ENCODE results near the gene KIF21B.

The KIF21B gene, protein sequence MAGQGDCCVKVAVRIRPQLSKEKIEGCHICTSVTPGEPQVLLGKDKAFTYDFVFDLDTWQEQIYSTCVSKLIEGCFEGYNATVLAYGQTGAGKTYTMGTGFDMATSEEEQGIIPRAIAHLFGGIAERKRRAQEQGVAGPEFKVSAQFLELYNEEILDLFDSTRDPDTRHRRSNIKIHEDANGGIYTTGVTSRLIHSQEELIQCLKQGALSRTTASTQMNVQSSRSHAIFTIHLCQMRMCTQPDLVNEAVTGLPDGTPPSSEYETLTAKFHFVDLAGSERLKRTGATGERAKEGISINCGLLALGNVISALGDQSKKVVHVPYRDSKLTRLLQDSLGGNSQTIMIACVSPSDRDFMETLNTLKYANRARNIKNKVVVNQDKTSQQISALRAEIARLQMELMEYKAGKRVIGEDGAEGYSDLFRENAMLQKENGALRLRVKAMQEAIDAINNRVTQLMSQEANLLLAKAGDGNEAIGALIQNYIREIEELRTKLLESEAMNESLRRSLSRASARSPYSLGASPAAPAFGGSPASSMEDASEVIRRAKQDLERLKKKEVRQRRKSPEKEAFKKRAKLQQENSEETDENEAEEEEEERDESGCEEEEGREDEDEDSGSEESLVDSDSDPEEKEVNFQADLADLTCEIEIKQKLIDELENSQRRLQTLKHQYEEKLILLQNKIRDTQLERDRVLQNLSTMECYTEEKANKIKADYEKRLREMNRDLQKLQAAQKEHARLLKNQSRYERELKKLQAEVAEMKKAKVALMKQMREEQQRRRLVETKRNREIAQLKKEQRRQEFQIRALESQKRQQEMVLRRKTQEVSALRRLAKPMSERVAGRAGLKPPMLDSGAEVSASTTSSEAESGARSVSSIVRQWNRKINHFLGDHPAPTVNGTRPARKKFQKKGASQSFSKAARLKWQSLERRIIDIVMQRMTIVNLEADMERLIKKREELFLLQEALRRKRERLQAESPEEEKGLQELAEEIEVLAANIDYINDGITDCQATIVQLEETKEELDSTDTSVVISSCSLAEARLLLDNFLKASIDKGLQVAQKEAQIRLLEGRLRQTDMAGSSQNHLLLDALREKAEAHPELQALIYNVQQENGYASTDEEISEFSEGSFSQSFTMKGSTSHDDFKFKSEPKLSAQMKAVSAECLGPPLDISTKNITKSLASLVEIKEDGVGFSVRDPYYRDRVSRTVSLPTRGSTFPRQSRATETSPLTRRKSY (N-terminal part only)
- long read RNA-seq, partial matches to known transcripts = 1 of 37 reads
- long read RNA-seq, other reads (novel, unspliced or antisense) = 36 of 37 reads

DNA sequence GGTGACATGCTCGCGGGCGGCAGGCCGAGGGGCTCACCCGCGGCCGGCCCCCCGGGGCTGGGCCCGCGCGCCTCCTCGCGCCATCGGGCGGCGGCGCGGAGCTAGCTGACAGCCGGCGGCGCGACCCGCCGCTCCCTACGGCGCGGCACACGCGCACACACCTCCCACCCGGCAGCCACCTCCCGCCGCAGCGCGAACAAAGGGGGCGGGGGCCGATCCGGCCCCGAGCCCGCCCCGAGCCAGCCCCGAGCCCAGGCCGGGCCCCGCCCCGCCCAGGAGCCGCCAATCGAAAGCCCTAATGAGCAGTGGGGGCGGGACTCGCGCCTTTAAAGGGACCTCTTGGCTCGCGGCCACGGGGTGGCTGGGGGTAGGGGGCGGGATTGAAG lies at the start of gene KIF21B:
TSS of gene KIF21B (minus strand) at position 198 of the 386 bp plus-strand sequence. CDS start 331 bp downstream, outside the sequence.
- Histone ChIP-seq H3K4me3 (replicated peaks; ENCODE audit: insufficient read depth, low read length) (peak within 1 kb of the TSS; percentile 78), H3K27ac (replicated peaks) (peak within 1 kb of the TSS; percentile 64), H3K27me3 (ENCODE audit: insufficient read depth, poor library complexity, severe bottlenecking) (no peaks in the 10 kb centered on the region)
- peak in 1 of 2 experiments; percentile 81 for DNase-seq (ENCODE audit: low read depth in 1 of 2, low spot score in 1 of 2)
- no peak for TF ChIP-seq SPI1 (IDR thresholded peaks at IDR 0.05; ENCODE audit: borderline replicate concordance, low read depth)
- TF ChIP-seq GABPA (IDR thresholded peaks at IDR 0.05; ENCODE audit: low read depth) = no peak
- TF ChIP-seq, protein P1, sequence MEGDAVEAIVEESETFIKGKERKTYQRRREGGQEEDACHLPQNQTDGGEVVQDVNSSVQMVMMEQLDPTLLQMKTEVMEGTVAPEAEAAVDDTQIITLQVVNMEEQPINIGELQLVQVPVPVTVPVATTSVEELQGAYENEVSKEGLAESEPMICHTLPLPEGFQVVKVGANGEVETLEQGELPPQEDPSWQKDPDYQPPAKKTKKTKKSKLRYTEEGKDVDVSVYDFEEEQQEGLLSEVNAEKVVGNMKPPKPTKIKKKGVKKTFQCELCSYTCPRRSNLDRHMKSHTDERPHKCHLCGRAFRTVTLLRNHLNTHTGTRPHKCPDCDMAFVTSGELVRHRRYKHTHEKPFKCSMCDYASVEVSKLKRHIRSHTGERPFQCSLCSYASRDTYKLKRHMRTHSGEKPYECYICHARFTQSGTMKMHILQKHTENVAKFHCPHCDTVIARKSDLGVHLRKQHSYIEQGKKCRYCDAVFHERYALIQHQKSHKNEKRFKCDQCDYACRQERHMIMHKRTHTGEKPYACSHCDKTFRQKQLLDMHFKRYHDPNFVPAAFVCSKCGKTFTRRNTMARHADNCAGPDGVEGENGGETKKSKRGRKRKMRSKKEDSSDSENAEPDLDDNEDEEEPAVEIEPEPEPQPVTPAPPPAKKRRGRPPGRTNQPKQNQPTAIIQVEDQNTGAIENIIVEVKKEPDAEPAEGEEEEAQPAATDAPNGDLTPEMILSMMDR (IDR thresholded peaks at IDR 0.05; ENCODE audit: insufficient read depth, low read length) = no peak
- no peak for TF ChIP-seq POLR2AphosphoS5 (IDR thresholded peaks at IDR 0.05; ENCODE audit: low read depth)

DNA sequence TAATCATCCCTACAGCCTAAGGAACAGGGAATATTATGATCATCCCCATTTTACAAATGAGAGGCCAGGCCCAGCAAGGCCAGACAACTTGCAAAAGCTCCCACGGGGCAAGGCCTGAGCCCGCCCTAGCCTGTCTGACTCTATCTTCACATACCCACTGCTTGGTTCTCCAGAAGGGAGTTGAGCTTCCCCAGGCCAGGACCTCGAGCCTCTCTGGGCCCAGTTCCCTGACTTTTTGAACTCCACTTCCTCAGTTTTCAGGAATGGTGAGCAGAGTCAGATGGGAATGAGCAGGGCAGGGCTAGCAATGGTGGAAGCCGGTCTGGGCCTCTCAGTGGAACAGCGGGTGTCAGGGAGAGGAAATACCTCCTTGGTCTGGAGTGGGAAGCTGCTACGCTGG lies 49.4 kb upstream of the KIF21B start:
- Histone ChIP-seq H3K4me3 (replicated peaks; ENCODE audit: insufficient read depth, low read length) (no peak overlapping the region), H3K27ac (replicated peaks) (no peak overlapping the region), H3K27me3 (ENCODE audit: insufficient read depth, poor library complexity, severe bottlenecking) (peaks cover 2% of the 10 kb centered on the region)
- DNase-seq (ENCODE audit: low read depth in 1 of 2, low spot score in 1 of 2) = no peak
- TF ChIP-seq SPI1 (IDR thresholded peaks at IDR 0.05; ENCODE audit: borderline replicate concordance, low read depth) (no peak), POLR2AphosphoS5 (IDR thresholded peaks at IDR 0.05; ENCODE audit: low read depth) (no peak), GABPA (IDR thresholded peaks at IDR 0.05; ENCODE audit: low read depth) (no peak)
- TF ChIP-seq, protein P2, sequence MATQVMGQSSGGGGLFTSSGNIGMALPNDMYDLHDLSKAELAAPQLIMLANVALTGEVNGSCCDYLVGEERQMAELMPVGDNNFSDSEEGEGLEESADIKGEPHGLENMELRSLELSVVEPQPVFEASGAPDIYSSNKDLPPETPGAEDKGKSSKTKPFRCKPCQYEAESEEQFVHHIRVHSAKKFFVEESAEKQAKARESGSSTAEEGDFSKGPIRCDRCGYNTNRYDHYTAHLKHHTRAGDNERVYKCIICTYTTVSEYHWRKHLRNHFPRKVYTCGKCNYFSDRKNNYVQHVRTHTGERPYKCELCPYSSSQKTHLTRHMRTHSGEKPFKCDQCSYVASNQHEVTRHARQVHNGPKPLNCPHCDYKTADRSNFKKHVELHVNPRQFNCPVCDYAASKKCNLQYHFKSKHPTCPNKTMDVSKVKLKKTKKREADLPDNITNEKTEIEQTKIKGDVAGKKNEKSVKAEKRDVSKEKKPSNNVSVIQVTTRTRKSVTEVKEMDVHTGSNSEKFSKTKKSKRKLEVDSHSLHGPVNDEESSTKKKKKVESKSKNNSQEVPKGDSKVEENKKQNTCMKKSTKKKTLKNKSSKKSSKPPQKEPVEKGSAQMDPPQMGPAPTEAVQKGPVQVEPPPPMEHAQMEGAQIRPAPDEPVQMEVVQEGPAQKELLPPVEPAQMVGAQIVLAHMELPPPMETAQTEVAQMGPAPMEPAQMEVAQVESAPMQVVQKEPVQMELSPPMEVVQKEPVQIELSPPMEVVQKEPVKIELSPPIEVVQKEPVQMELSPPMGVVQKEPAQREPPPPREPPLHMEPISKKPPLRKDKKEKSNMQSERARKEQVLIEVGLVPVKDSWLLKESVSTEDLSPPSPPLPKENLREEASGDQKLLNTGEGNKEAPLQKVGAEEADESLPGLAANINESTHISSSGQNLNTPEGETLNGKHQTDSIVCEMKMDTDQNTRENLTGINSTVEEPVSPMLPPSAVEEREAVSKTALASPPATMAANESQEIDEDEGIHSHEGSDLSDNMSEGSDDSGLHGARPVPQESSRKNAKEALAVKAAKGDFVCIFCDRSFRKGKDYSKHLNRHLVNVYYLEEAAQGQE (IDR thresholded peaks at IDR 0.05; ENCODE audit: insufficient replicate concordance, low read depth) = no peak
- TF ChIP-seq, protein P1 (IDR thresholded peaks at IDR 0.05; ENCODE audit: insufficient read depth, low read length) = no peak

DNA sequence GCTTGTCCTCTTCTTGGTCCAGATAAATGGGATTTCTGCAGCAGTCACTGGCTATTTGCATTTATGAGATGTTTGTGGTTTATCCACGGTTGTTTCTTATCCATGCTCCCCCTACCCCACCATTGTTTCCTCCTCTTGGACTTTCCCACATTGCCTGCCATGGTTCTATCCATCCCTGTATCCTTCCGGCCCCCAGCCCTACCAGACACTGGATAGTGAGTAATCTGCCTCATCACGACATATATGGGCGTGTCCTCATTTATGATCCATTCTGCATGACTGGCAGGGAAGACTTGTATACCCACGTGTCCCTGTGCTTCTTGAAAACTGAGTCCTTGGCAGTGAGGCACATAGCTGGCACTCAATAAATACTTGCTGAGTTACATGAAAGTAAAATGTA lies 48.6 kb upstream of the KIF21B start:
- no peak for DNase-seq (ENCODE audit: low read depth in 1 of 2, low spot score in 1 of 2)
- no peak for TF ChIP-seq POLR2AphosphoS5 (IDR thresholded peaks at IDR 0.05; ENCODE audit: low read depth)
- TF ChIP-seq GABPA (IDR thresholded peaks at IDR 0.05; ENCODE audit: low read depth) = no peak
- TF ChIP-seq, protein P1 (IDR thresholded peaks at IDR 0.05; ENCODE audit: insufficient read depth, low read length) = no peak
- TF ChIP-seq, protein P2 (IDR thresholded peaks at IDR 0.05; ENCODE audit: insufficient replicate concordance, low read depth) = no peak
- TF ChIP-seq SPI1 (IDR thresholded peaks at IDR 0.05; ENCODE audit: borderline replicate concordance, low read depth) = no peak
- H3K27ac ChIP-seq (replicated peaks) = no peak overlapping the region
- no peak overlapping the region for H3K4me3 ChIP-seq (replicated peaks; ENCODE audit: insufficient read depth, low read length)
- H3K27me3 ChIP-seq (ENCODE audit: insufficient read depth, poor library complexity, severe bottlenecking) = peaks cover 2% of the 10 kb centered on the region

Measured in HL-60 (cell line).